UCSD-AML1 (cell line): Measurements from ENCODE around the gene DPP6.
A peak's percentile ranks its signal among the peaks of the same experiment; 100 is the strongest.

ENCODE experiments used
- DNase-seq: peaks from one replicate; lab custom pipeline; 2025; ENCODE audit not compliant: unreplicated experiment; lab: John Stamatoyannopoulos, UW

Gene DPP6

DNA sequence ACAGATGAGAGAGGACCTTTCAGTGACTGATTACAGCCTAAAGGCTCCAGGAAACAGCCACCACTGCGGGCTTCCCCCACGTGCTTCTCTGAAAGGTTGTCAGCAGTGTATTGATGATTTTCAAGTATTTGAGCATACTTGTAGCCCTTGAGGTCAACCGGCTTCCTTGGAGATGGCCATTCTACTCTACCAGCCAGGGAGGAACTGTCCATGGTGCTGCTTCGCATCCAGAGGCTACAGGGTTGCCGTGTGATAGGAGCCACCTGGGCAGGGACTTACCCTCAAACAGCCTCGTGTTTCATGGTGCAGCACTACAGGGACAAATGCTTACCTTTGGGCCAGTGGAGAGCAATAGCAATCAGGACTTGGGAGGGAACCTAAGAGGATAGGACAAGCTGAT lies 179.5 kb downstream of the DPP6 start:
- peak; percentile 7 for DNase-seq

DNA sequence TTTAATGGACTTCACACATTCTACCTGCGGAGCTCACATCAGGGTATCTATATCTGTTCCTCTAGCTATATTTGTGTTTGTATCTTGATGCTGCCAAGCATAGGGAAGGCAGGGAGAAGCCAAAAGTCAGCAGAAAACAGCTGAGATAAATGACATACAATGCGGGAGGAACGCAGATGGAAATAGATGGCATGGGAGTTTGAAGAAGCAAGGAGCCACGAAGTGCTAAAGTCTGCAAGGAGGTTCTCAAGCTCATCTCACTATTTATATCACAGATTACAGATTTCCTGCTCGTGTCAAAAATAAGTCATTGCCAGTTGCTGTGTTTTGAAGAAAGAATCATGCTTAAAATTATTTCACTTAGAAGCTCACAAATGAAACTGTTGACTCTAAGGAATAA lies 180.5 kb downstream of the DPP6 start:
- DNase-seq: no peak

DNA sequence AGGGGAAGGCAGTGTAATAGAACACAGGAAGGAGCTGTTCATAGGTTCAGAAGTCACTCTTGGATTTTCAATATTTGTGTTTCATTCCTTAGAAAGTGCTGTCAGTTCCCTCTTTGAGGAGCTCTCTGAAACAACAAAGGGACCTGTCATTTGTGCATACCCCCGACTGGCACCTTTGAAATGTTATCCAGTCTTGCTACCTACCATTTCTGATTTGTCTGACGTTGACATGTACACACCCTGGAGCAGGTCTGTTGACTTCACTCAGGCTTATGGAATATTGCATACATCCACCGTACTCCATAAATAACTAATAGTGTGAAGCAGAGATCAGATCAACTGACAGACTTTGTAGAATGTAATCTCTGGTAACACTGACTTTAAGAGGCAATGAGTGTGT lies 189.8 kb downstream of the DPP6 start:
- no peak for DNase-seq

DNA sequence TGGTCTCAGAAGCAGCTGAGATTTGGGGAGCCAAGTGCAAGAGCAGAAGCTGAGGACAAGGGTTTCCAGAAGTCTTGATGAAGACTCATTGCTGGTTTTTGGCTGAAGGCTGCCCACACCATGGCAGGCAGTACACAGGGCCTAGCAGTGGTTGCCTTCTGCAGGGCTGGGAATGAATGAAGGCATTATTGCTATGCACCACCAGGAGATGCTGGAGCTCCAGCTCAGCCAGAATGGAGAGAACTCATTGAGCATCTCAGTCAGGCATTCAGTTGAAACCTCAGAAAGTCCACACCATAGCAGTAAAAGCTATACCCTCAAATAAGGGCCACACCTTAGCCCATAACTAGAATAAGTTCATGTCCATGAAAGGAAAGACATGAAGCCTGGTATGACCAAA lies 190.5 kb downstream of the DPP6 start:
- no peak for DNase-seq

DNA sequence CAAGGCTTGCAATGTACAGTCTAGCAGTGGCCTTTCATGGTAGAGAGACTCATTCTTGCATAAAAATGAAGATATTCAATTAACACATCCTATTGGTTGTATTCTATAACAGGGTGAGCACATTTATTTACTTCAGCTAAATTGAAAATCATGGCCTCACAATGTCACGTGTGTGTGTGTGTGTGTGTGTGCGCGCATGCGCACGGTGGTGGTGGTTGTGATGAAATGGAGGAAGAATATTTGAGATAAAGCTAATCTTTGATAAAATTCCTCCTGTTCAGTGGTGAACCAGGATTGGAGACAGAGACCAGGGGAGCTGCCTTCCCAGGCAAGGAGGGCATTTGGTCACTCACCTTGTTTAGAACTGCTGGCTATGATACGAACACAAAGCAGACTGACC lies 199.8 kb downstream of the DPP6 start:
- no peak for DNase-seq

DNA sequence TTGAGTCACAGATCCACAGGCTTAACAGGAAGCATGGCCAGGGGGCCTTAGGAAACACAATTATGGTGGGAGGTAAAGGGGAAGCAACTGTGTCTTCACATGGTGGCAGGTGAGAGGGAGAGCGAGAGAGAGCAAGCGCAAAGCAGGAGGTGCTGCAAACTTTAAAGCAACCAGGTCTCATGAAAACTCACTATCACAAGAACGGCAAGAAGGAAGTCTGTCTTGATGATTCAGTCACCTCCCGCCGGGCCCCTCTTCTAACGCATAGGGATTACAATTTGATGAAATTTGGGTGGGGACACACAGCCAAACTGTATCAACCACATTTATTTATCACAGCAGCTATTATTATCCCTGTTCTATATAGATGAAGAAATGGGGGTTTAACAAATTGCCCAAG lies 201.6 kb downstream of the DPP6 start:
- DNase-seq: no peak

DNA sequence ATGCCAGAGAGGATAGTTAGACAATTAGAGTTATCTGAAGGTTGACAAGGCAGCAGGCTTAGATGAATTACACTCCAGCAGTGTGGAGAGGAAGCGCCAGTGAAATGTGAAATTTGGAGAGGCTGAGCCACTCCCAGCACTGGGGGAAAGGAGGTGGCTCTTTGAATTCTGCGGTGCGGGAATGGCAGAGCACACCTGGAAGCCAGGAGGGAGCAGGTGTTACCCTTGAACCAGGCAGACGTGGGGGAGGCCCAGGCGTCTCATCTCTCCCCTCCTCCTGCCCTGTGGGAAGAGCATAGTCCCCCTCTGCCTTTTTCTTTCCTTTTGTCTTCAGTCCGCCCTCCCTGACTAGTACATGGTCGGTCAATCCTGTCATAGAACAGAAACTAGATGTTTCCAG lies 203.1 kb downstream of the DPP6 start:
- no peak for DNase-seq

DNA sequence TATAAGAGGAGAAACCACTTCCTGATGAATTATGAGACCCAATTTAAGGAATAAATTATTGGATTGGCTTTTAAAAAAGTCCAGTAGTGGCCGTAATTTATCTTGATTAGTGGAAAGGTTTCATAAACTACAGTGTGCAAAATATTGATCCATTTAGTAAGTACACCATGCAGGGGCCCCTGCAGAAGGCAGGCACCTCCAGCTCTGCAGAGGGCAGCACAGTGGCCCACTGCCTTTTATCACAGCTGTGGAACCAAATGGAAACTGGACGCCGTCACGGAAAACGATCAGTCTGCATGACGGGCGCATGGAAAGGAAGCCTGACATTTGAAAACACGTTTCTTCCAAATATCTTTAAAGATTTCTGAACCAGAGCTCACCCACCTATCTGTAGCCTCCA lies 204.0 kb downstream of the DPP6 start:
- DNase-seq: no peak

DNA sequence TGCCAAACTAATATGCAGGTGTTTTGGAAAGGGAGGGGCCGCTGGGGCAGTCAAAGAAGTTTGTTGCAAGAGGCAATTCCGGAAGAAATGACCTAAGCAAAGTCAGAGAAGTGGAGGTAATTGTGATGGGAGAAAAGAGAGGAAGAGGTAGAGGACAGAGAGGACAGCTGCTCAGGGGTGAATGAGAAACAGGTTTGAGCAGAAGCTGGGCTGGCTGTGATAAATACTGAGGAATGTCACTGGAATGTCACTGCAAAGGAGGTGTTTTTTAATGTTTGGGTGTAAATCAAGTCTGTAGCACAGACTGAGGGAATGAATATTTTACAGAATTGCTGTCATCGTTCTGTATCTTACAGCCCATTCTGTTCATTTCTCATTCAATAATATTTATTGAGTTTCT lies 207.2 kb downstream of the DPP6 start:
- no peak for DNase-seq

DNA sequence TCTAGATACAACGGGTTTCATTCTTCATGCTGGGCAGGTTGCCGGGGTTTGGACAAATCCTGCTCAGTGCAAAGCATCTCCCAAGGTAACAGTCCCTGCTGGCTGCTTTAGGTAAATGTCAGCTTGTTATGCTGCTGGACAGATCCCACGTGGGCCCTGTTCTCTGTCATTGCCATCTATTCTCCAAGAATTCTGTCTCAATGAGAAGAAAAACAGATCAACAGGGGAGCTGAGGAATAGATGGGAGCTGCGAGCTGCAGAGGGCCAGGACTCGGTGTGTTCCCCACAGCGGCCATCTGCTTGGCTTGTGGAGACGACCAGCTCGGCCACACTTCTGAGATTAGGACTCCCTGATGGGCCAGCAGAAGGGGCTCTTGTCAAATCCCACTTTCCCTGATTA lies 235.2 kb downstream of the DPP6 start:
- DNase-seq: no peak

DNA sequence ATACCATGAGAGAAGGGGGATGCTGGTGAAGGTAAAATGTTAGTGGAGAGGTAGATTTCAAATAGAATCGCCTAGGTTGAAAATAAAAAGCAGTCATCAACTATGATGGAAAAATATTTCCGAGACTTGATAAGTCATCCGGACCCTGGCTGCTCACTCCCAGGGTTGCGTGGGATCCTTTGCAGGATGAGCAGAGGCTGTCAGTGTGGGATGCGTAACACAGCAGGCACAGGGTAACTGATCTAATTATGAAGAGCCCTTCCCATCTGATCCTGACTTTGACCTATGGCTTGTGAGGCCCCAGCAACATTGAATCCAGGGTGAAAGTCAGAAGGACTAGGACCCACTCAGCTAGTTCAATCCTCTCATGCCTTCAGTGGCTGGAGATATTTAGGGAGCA lies 236.9 kb downstream of the DPP6 start:
- no peak for DNase-seq

DNA sequence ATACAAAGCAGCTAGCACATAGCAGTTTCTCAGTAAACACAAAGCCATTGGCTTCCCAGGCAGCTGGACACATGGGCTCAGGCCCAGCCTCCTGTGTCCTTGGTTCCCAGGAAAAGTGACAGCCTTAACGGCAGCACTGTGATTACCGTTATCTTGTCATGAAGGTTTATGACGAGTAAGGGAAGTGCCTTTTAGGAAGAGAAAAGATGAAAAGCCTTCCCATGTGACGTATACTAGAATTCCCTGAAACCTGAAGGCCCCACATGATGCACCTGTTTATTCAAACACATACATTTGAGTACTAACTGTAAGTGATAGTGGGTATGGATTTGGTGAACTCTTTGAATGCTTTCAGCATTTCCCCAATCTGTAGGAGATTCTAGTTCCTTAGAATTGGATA lies 244.2 kb downstream of the DPP6 start:
- no peak for DNase-seq

DNA sequence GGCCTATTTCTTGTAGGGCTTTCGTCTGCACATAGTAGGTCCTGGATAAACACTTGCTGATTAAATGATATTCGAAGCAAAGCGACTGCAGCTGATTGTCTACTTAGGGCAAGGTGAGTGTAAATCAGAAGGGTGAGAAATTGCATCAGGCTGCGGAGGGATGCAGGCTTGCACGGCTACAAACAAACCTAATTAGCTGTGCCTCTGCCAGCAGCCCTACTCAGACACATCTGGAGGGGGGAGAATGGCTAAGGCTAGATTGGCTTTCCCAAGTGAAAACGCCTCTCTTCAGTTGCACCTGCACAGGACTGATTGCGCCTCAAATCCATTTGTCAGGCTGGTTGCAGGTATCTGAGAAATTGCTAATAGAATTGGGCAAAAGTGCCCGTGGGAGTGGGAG lies 247.5 kb downstream of the DPP6 start:
- no peak for DNase-seq

DNA sequence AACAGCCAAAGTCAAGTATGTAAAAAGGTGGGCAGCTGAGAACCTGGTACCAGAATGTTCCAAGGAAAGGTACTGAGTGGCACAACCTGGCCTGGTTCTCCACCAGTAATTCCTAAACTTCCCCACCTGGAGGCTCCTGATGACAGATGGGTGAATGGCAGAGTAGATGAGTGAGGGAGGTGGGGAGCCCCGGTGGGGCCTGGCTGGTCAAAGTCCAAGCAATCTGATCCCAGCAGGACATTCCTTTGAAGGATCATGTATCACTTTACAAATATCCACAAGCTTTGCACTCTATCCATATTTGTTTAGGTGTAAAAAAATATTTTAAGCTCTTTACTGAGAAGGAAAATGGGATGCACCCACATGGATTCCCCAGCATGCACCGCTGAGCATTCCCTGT lies 250.2 kb downstream of the DPP6 start:
- no peak for DNase-seq

DNA sequence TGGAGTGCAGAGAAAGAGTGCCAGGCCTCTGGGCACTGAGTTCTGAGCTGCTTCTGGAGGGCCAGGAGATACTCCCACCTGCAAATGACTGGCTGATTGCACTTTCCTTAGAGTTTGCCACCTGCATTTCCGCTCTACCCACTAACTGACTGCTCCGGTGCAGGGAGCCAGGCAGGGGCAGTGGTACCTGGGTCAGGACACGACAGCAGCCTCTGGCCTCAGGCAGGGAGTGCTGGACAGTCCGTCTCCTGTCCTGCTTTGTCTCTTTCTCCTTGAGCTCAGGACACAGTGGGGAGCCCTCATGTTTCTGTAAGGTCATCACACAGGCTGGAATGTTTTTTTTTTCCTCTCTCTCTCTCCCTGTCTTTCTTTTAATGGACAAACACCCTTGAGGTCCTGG lies 252.0 kb downstream of the DPP6 start:
- DNase-seq: no peak

DNA sequence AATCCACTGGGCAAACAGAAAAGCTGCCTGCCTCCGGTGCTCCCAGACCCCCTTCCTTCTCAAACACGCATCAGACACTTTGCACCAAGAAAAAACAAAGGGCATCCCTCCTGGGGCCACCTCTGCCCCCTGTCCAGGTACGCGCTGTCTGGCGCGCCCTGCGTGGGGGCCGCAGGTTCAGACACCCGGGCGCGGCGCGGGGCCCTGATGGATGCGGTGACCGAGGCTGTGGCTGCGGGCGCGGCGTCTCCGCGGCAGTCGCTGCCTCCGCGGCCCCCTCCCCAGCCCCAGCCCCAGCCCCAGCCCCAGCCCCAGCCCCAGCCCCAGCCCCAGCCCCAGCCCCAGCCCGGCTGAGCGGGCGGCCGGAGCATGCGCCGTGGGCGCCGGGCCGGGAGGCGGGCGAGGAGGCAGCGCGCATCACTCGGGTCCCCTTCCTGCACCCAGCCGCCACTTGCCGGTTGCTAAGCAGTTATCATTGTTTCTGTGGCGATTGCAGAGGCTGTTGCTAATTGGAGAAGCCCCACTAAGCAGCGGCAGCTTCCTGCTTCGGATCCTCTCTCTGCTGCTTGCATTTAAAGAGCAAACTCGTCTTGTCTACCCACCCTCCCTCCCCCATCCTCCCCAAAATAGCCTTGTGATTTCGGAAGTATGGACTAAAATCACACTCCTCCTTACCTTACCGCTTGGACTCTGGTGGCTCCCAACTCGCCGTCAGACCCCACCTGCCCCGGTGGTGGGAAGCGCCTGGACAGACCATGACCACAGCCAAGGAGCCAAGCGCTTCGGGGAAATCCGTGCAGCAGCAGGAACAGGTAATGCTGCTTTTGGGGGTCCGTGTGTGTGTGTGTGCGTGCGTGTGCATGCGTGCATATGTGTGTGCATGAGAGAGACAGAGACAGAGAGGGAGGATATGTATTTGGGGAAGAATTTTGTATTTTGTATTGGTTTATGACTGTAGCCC lies 252.8 kb downstream of the DPP6 start:
- DNase-seq: no peak

DNA sequence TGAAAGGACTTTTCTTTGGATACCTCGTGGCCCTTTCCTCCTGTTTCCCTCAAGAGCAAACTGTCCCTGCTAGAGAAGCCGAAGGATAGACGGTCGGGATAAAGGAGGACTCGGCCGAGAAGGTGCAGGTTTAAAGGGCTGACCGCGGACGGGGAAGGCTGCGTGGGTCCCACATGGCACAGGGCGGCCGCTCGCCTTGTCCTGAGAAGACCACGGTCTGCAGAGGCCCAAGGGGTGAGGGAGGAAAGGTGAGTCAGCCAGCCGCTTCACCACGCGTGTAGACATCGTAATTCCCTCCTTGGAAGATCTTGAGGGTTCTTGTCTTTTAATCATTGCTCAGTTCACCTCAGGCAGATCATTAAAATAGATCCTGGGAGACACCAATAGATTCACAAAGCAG lies 253.8 kb downstream of the DPP6 start:
- DNase-seq: no peak

DNA sequence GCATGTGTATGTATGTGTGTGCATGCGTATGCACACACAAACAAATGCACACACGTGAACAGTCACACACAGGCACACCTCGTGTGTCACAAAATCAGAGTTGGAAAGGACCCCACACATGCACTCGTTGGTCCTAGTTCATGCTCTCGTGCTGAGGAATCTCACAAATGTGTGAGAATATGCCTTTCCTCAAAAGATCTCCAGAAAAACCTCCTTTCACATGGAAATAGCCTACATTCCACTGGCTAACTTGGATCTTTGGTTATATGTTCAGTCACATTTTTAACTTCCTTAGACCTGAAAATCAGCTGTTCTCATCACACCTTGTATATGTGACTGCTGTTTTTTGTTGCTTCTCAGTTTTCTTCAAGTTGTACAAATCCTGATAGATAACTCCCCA lies 256.7 kb downstream of the DPP6 start:
- DNase-seq: no peak

DNA sequence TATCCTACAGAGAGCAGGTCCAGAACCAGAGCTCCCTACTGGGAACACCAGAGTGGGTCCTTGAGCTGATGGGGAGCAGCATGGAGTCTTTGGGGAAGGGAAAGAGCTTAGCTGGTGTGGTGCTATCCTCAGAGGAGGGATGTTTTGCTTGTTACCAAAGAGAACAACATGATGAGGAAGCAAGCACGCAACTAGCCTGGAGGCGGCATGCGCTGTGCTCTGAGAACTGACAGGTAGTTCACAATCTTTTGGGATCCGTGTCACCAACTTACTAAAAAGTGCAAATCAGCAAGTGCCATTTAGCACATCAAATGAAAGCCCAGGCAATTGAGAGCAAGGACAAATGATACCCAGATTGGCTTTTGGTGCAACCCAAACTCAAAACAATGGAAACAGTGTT lies 257.9 kb downstream of the DPP6 start:
- no peak for DNase-seq

DNA sequence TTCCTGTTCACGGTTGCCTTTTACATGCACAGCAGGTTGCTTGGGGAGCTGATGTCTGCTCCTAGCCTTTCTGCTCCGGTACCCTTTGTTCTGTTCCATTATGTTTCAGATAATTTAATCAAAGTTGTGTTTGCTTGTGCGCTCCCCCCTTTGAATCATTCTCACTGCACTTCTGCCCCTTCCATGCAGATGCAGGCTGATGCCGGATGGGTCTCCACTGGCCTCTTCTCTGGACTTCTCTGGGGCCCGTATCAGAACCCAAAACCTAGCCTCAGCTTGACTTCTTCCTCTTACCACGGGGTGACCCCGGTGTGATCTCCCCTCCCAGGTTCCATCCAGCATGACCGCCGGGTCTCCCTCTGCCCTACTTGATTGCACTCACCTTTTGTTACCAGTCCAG lies 272.0 kb downstream of the DPP6 start:
- no peak for DNase-seq

DNA sequence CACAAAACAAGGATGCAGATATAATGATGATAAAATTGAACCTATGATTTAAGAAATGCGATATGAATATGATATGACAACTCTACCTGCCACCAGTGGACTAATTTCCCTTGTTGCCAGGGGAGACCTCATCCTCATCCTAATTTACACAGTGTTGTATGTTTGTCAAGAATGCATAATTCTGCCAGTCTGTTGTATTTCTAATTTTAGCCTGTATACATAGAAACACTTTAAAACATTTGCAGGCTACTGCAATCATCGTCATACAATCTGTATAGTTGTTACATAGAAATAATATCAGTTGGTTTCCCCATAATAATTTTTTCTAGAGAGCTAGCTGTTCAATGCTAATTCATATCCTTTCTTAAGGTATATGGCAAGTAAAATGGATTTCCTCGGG lies 274.2 kb downstream of the DPP6 start:
- DNase-seq: no peak

DNA sequence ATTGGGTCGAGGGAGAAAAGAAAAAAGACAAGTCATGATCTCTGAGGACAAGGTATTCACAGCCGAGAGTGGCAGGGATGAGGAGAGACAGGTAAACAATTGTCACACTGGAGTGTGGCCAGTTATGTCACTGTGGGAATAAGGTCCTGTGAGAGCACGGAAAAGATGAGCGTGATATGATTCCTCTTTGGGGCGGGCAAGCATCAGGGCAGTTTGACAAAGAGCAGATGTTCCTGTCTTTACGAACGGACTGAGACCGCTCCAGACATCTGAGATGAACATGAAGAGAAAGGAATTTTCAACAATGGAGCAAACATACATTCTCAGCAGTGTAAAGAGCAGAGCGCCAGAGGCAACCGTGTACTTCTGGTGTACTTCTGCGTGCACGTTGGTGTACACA lies 278.1 kb downstream of the DPP6 start:
- DNase-seq: no peak
